A673 (cell line): Measurements from ENCODE around the gene CDC123.

Experiments used
- EZH2 ChIP-seq: fragments of 200-600 bp; sonication (generic); IDR thresholded peaks from 2 replicates; pipeline ENCODE4 v1.6.1; 2017; ENCODE audit warnings: borderline replicate concordance, low read depth, mild to moderate bottlenecking, mixed read lengths, antibody characterized with exemption, low read length; ENCODE audit not compliant: poor library complexity, severe bottlenecking
- TF ChIP-seq, protein P1 (sequence below): fragments of 300-800, 200-600 bp; sonication (generic); conservative IDR thresholded peaks from 2 replicates; pipeline ENCODE4 v1.5.1; 2017; ENCODE audit warnings: low read depth, mild to moderate bottlenecking, antibody characterized with exemption, low read length, moderate library complexity, mixed read lengths

DNA sequence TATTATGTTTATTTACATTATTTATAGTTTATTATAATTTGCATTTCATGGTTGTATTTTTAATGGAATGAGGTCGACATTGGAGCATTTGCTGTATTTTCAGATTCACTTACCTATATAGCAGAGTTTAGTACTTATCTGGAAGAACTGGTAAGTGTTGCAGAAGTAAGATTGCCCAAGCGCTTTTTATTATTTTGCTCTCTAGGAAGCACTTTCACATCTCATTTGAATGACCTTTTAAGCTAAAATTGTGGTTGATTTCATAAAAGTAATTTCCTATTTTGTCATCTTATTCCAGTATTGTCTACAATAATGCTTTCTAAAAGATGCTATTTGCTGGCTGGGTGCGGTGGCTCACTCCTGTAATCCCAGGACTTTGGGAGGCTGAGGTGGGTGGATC, 37.9 kb upstream of the CDC123 start:
- TF ChIP-seq, protein P1, sequence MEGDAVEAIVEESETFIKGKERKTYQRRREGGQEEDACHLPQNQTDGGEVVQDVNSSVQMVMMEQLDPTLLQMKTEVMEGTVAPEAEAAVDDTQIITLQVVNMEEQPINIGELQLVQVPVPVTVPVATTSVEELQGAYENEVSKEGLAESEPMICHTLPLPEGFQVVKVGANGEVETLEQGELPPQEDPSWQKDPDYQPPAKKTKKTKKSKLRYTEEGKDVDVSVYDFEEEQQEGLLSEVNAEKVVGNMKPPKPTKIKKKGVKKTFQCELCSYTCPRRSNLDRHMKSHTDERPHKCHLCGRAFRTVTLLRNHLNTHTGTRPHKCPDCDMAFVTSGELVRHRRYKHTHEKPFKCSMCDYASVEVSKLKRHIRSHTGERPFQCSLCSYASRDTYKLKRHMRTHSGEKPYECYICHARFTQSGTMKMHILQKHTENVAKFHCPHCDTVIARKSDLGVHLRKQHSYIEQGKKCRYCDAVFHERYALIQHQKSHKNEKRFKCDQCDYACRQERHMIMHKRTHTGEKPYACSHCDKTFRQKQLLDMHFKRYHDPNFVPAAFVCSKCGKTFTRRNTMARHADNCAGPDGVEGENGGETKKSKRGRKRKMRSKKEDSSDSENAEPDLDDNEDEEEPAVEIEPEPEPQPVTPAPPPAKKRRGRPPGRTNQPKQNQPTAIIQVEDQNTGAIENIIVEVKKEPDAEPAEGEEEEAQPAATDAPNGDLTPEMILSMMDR = no peak
- TF ChIP-seq EZH2 = no peak
